ENCODE data around the gene EIF4E1B. TPM values are rescaled to one million over a fixed set of nuclear protein-coding genes. Genes with fewer than 3 reads are reported as not detected.

The EIF4E1B gene
- total RNA-seq, 1 donor from 2014 or later, result not detected

DNA sequence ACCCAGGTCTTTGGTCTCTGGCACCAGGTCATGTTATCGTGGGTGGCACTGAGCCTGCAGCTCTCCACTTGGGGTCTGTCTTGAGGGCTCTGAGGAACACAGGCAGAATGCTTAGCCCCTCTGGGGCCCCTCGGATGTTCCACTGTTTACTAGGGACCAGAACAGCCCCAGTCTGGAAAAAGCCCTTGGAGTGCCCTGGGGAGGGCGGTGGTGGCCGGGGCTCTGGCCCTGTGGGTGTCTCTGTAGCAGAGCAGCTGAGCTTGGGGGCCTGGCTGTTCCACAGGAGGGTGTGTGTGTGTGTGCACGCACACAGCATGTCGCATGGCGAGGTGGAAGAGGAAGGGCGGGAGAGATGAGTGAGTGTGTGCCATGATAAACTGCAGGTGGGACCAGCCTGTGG, 35.9 kb upstream of the EIF4E1B start:
- Mint-ChIP-seq H3K27me3 (ENCODE audit: unreplicated experiment) (no peaks in the 10 kb centered on the region), H3K9me3 (ENCODE audit: unreplicated experiment) (no peaks in the 10 kb centered on the region), H3K27ac (ENCODE audit: unreplicated experiment) (no peak overlapping the region), H3K36me3 (ENCODE audit: unreplicated experiment) (no peaks in the 10 kb centered on the region), H3K4me1 (ENCODE audit: unreplicated experiment) (no peaks in the 10 kb centered on the region), H3K4me3 (ENCODE audit: unreplicated experiment) (no peak overlapping the region)
- no peak for DNase-seq (ENCODE audit: extremely low spot score, unreplicated experiment)
- TF ChIP-seq CTCF (IDR thresholded peaks at IDR 0.05), result no peak

DNA sequence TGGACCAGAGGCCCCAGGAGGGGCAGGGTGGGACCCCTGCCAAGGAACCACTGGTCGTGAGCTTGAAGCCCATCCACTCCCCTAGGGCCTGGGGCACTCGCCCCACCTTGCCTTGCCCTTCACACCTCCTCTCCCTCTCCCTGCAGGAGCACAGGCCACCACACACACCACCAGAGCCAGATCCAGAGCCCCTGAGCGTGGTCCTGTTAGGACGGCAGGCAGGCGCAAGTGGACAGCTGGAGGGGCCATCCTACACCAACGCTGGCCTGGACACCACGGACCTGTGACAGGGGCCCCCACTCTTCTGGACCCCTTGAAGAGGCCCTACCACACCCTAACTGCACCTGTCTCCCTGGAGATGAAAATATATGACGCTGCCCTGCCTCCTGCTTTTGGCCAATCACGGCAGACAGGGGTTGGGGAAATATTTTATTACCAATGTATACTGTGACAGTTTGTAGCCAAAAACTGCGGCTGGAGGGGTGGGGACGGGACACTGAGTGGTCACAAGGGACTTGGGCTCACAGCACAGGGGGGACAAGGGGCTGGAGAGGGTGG, 35.0 kb upstream of the EIF4E1B start:
- Mint-ChIP-seq H3K4me3 (ENCODE audit: unreplicated experiment) (no peak overlapping the region), H3K36me3 (ENCODE audit: unreplicated experiment) (no peaks in the 10 kb centered on the region), H3K4me1 (ENCODE audit: unreplicated experiment) (no peaks in the 10 kb centered on the region), H3K27ac (ENCODE audit: unreplicated experiment) (no peak overlapping the region), H3K27me3 (ENCODE audit: unreplicated experiment) (no peaks in the 10 kb centered on the region), H3K9me3 (ENCODE audit: unreplicated experiment) (no peaks in the 10 kb centered on the region)
- TF ChIP-seq CTCF (IDR thresholded peaks at IDR 0.05), result no peak
- no peak for DNase-seq (ENCODE audit: extremely low spot score, unreplicated experiment)

DNA sequence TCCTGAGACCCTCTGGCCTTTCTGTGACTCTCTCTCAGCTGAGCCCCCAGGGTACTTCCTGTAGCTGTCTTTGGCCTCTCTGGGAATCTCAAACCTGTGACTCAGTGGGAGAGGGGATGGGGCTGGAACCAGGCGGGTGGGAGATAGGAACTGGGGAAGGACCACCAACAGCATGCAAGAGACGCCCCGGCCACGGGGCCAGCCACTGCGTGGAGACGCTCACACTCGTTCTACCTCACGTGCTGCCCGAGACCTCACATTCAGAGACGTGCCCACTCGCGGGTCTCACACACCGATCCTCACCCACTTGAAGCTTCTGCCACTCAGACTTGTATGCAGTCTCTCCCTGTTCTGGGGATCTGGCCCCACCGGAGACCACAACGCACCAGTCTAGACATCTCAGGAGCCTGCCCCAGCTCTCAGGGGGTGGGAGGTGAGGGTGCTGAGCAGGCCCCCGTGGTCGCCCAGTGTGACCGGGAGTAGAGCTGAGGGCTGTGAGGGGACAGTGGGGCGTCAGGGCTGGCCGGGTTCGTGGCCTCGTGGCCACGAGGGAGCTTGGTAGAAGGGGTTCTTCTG, 34.3 kb upstream of the EIF4E1B start:
- no peaks in the 10 kb centered on the region for H3K4me1 Mint-ChIP-seq (ENCODE audit: unreplicated experiment)
- no peak overlapping the region for H3K4me3 Mint-ChIP-seq (ENCODE audit: unreplicated experiment)
- no peak for TF ChIP-seq CTCF (IDR thresholded peaks at IDR 0.05)
- no peaks in the 10 kb centered on the region for H3K9me3 Mint-ChIP-seq (ENCODE audit: unreplicated experiment)
- H3K27me3 Mint-ChIP-seq (ENCODE audit: unreplicated experiment), result no peaks in the 10 kb centered on the region
- no peaks in the 10 kb centered on the region for H3K36me3 Mint-ChIP-seq (ENCODE audit: unreplicated experiment)
- no peak for DNase-seq (ENCODE audit: extremely low spot score, unreplicated experiment)
- H3K27ac Mint-ChIP-seq (ENCODE audit: unreplicated experiment), result no peak overlapping the region

- Mint-ChIP-seq H3K4me1 (ENCODE audit: unreplicated experiment) (no peaks in the 10 kb centered on the region), H3K27ac (ENCODE audit: unreplicated experiment) (no peak overlapping the region), H3K27me3 (ENCODE audit: unreplicated experiment) (no peaks in the 10 kb centered on the region), H3K4me3 (ENCODE audit: unreplicated experiment) (no peak overlapping the region), H3K36me3 (ENCODE audit: unreplicated experiment) (no peaks in the 10 kb centered on the region), H3K9me3 (ENCODE audit: unreplicated experiment) (no peaks in the 10 kb centered on the region)
- DNase-seq (ENCODE audit: extremely low spot score, unreplicated experiment), result no peak
- TF ChIP-seq CTCF (IDR thresholded peaks at IDR 0.05), result no peak
Observed at GRCh38 chr5:176596689-176597416, 33.6 kb upstream of the EIF4E1B start.

All from osteocyte (in vitro differentiated cells).